CD4-positive, alpha-beta T cell (primary cell): ENCODE results near the gene PHTF1. TPM values are rescaled to one million over a fixed set of nuclear protein-coding genes. Genes with fewer than 3 reads are reported as not detected.

Source experiments
- ATAC-seq: fragments of 200-7000 bp; cut with Tn5 transposase; one replicate; pipeline ENCODE4 v1.10.0; 2022; ENCODE audit warnings: mild to moderate bottlenecking; ENCODE audit not compliant: poor library complexity
- CTCF ChIA-PET: fragments of 350-600 bp; sonication (Branson Sonifier 250); formaldehyde crosslinking; loops from one replicate; lab custom pipeline; 2021; ENCODE audit warnings: antibody characterized with exemption, inconsistent platforms; lab: Charles Lee
- POLR2A ChIA-PET: fragments of 350-600 bp; sonication (Branson Sonifier 250); formaldehyde crosslinking; loops from one replicate; lab custom pipeline; 2021; ENCODE audit warnings: antibody characterized with exemption, inconsistent platforms; lab: Charles Lee
- DNase-seq, 14 experiments: peaks; one replicate each; pipeline ENCODE4 v3.0.0-alpha.2; 2013 to 2020; ENCODE audit warnings: mixed read lengths in 2 of 14
- H3K27ac ChIP-seq, 2 donors: one replicate each; pipeline versions ENCODE4 v1.5.1 to v1.7.0; 2013; ENCODE audit warnings: low read length in 2 of 2, low read depth in 1 of 2, mild to moderate bottlenecking in 1 of 2
- H3K27me3 ChIP-seq, 2 experiments: 1 replicate in 1 of 2; 2 replicates in 1 of 2; pipeline versions ENCODE4 v1.6.1 to v1.7.0; 2013; ENCODE audit warnings: low read length in 2 of 2, control low read depth in 1 of 2, mild to moderate bottlenecking in 1 of 2, moderate library complexity in 1 of 2; ENCODE audit not compliant: insufficient read depth in 2 of 2, control insufficient read depth in 1 of 2
- H3K36me3 ChIP-seq: one replicate; pipeline ENCODE4 v1.6.1; 2013; ENCODE audit warnings: low read length, control low read depth; ENCODE audit not compliant: insufficient read depth
- H3K4me1 ChIP-seq: one replicate; pipeline ENCODE4 v1.6.1; 2013; ENCODE audit warnings: low read length, control low read depth; ENCODE audit not compliant: insufficient read depth
- H3K4me3 ChIP-seq: one replicate; pipeline ENCODE4 v1.5.1; 2013; ENCODE audit warnings: mild to moderate bottlenecking, low read length, moderate library complexity
- H3K9me3 ChIP-seq, 2 experiments: 1 replicate in 1 of 2; 2 replicates in 1 of 2; pipeline versions ENCODE4 v1.6.1 to v1.7.0; 2013; ENCODE audit warnings: low read length in 2 of 2, mild to moderate bottlenecking in 2 of 2, control low read depth in 1 of 2, moderate library complexity in 1 of 2; ENCODE audit not compliant: control insufficient read depth in 1 of 2, insufficient read depth in 1 of 2
- H3K27ac Mint-ChIP-seq: one replicate; pipeline ENCODE4 v1.8.0; 2020; ENCODE audit warnings: mixed read lengths
- H3K27me3 Mint-ChIP-seq: one replicate; pipeline ENCODE4 v1.8.0; 2021; ENCODE audit warnings: mixed read lengths
- H3K36me3 Mint-ChIP-seq: one replicate; pipeline ENCODE4 v1.8.0; 2021; ENCODE audit warnings: low read depth, mixed read lengths
- H3K4me1 Mint-ChIP-seq: one replicate; pipeline ENCODE4 v1.8.0; 2021; ENCODE audit warnings: low read depth, mixed read lengths
- H3K4me3 Mint-ChIP-seq: one replicate; pipeline ENCODE4 v1.8.0; 2020; ENCODE audit warnings: mild to moderate bottlenecking, mixed read lengths
- H3K9me3 Mint-ChIP-seq: one replicate; pipeline ENCODE4 v1.8.0; 2020; ENCODE audit warnings: mixed read lengths
- CTCF ChIP-seq: fragments of 200-600 bp; IDR thresholded peaks from one replicate; pipeline ENCODE4 v1.8.0; 2022; ENCODE audit warnings: antibody characterized with exemption, mild to moderate bottlenecking
- intact Hi-C, 2 experiments: fragments of 100-400 bp; cut with DNase I in 1 of 2; cut with micrococcal nuclease in 1 of 2; formaldehyde crosslinking; loops; one replicate each; pipeline versions ENCODE4 v1.15.1 to v1.9.0; 2023 to 2025; cut with DNase I, micrococcal nuclease
- total RNA-seq, 174 experiments: library from RNA in 2 of 174; stranded (reverse) in 2 of 174; gene quantifications; one replicate each; pipeline ENCODE4 v1.2.3 and lab custom pipeline; 2021 to 2026

Gene PHTF1
- total RNA-seq, 2 experiments from 2014 or later: 3.1 to 4.0 TPM

- H3K4me1 Mint-ChIP-seq: no peaks in the 10 kb centered on the region
- H3K36me3 ChIP-seq: peaks cover 3% of the 10 kb centered on the region
- H3K27me3 ChIP-seq: no peaks in the 10 kb centered on the region
- H3K9me3 Mint-ChIP-seq: no peaks in the 10 kb centered on the region
- TF ChIP-seq CTCF: no peak
- no peak overlapping the region for H3K27ac Mint-ChIP-seq
- H3K4me3 Mint-ChIP-seq: no peak overlapping the region
- H3K9me3 ChIP-seq: no peaks in the 10 kb centered on the region
- no peaks in the 10 kb centered on the region for H3K4me1 ChIP-seq
- POLR2A ChIA-PET: no interaction called here
- no peak overlapping the region for H3K27ac ChIP-seq
- H3K4me3 ChIP-seq: no peak overlapping the region
- DNase-seq: no peak
- peaks cover 3% of the 10 kb centered on the region for H3K36me3 Mint-ChIP-seq
- no peak for ATAC-seq
- no peaks in the 10 kb centered on the region for H3K27me3 Mint-ChIP-seq
- CTCF ChIA-PET: no interaction called here
- intact Hi-C loops: loop anchor here (5.0 to 10.0 kb wide), 3 partner anchors 611 to 958 kb away; partner anchors contain the start of gene PPM1J (in 1 of the 2)
These were observed 84.0 kb downstream of the PHTF1 start for GRCh38 chr1:113675302-113675701.

- intact Hi-C loops: loop anchor here in 1 of 2 experiments (10.0 kb wide), 1 partner anchor 610 kb away; no protein-coding TSS in a partner anchor
- H3K4me3 Mint-ChIP-seq: no peak overlapping the region
- H3K27ac Mint-ChIP-seq: no peak overlapping the region
- ATAC-seq (no peak), DNase-seq (no peak)
- peaks cover 3% of the 10 kb centered on the region for H3K36me3 ChIP-seq
- H3K4me3 ChIP-seq: no peak overlapping the region
- POLR2A ChIA-PET: no interaction called here
- H3K36me3 Mint-ChIP-seq: peaks cover 3% of the 10 kb centered on the region
- H3K27me3 Mint-ChIP-seq: no peaks in the 10 kb centered on the region
- no peaks in the 10 kb centered on the region for H3K9me3 Mint-ChIP-seq
- CTCF ChIA-PET: no interaction called here
- no peaks in the 10 kb centered on the region for H3K27me3 ChIP-seq
- H3K27ac ChIP-seq: no peak overlapping the region
- TF ChIP-seq CTCF: no peak
- H3K4me1 ChIP-seq: no peaks in the 10 kb centered on the region
- no peaks in the 10 kb centered on the region for H3K4me1 Mint-ChIP-seq
- H3K9me3 ChIP-seq: no peaks in the 10 kb centered on the region
These were observed 84.7 kb downstream of the PHTF1 start for GRCh38 chr1:113674591-113674990.

GRCh38 chr1:113672491-113672890, 86.8 kb downstream of the PHTF1 start:
- Histone ChIP-seq H3K4me1 (no peaks in the 10 kb centered on the region), H3K27me3 (no peaks in the 10 kb centered on the region), H3K27ac (no peak overlapping the region), H3K4me3 (no peak overlapping the region), H3K9me3 (no peaks in the 10 kb centered on the region), H3K36me3 (peaks cover 3% of the 10 kb centered on the region)
- ATAC-seq (no peak), DNase-seq (no peak)
- intact Hi-C loops: loop anchor here in 1 of 2 experiments (10.0 kb wide), 1 partner anchor 608 kb away; no protein-coding TSS in a partner anchor
- Mint-ChIP-seq H3K4me1 (no peaks in the 10 kb centered on the region), H3K4me3 (no peak overlapping the region), H3K27me3 (no peaks in the 10 kb centered on the region), H3K27ac (no peak overlapping the region), H3K9me3 (no peaks in the 10 kb centered on the region), H3K36me3 (peaks cover 3% of the 10 kb centered on the region)
- no peak for TF ChIP-seq CTCF
- ChIA-PET CTCF (no interaction called here), POLR2A (no interaction called here)
